HG03097 (cell line): ENCODE results near the gene DCLK2.

ENCODE experiments used
- ATAC-seq: cut with Tn5 transposase; IDR thresholded peaks from one replicate; pipeline ENCODE4 v1.9.1; 2021; ENCODE audit not compliant: unreplicated experiment, low FRiP score

Gene DCLK2

DNA sequence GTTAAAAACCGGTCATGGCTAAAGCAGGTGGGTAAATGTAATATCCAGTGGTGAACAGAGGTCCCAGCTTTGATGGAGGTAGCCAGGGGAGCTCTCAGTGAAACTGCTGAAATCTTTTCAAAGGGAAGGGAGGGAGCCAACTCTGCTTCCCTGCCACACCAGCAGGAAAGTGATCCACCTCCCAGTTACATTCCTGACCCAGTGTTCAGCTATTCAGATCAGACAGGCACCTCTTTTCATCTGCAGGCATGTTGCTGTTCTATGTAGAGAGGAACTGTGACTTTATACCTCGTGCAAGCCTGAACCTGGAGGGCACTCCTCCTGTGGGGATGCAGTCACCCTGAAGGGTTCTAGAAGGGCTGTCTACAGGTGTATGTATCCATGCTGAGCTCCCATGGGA lies 37.6 kb downstream of the DCLK2 start:
- no peak for ATAC-seq

DNA sequence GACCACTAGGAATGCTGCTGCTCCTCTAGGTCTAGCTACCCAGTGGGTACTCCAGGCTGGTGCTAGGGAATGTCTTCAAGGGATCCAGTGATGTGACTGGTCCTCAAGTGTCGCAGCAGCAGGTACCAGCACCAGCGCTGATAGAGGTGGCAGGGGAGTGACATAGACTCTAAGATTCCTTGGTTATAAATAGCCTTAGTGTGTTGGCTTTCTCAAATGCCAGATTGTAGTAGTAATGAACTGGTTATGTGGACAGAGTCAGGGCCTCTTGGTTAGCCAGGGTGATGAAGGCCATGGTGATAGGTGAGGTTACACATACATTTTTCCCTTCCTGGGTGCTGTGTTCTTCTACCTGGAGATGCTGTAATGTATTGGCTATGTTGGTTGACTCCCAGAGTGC lies 38.3 kb downstream of the DCLK2 start:
- ATAC-seq = no peak

DNA sequence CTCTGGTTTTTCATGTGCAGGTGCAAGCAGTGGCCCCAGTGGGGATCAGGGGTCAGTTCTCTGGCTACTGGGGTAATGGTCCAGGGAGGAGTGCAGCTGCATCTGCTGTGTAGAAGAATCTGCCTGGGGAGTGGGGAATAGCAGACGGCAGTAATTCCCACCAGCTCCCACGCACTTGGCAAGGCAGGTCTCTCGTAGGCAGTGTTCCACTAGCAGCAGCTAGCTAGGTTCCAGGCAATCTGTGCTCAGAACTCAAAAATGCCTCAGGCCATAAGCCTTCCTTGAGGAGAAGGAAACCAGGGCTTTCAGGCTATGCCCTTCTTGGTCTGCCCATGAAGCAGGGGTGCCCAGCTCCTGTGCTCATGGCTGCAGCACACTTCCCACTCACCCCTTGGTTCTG lies 38.8 kb downstream of the DCLK2 start:
- no peak for ATAC-seq

DNA sequence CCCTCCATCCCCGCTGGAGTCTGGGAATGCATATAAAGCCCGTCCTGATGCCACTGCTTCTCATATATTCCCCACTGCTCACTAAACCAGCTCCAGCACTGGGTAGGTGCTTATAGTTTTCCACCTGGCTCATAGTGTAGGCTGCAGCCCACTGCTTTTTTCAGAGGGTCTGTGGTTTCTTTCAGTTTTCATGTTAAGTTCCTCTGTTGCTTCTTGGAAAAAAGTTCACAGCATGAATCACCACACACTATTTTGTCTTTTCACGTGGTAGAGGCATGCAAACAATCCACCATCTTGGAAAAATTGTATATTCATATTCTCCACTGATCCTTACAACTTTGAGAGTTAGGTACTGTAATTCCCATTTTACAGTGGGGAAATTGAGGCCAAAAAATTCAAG lies 39.4 kb downstream of the DCLK2 start:
- ATAC-seq = no peak

DNA sequence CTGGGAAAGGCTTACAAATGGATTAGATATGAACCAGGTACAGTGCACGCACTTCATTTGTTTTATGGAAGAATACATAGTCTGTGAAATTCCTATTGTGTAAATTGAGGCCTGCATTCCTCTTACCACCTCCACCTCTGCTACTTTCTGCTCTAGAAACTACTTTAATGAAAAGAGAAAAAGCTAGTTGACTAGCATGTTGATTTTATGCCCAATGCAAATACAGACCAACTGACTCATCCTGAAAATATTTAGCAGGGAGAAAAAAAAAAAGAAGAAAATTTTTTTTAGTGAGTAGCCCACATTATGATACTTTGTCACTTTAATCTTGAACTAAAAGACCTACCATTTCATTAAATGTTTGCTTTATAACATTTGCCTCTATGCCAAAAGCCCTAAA lies 41.2 kb downstream of the DCLK2 start:
- no peak for ATAC-seq

DNA sequence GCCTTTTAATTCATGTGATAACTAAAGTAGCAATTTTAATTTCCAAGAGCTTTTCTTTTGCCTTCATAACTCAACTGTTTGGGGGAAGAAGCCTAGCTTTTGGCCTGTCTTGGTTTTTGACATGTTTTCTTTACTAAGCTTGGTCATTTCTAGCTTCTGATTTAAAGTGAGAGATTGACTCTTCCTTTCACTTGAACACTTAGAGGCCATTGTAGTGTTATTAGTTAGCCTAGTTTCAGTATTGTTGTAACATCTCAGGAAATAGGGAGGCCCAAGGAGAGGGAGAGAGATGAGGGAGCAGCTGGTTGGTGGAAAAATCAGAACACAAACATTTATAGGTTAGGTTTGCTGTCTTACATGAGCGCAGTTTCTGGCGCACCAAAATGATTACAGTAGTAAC lies 44.8 kb downstream of the DCLK2 start:
- no peak for ATAC-seq

DNA sequence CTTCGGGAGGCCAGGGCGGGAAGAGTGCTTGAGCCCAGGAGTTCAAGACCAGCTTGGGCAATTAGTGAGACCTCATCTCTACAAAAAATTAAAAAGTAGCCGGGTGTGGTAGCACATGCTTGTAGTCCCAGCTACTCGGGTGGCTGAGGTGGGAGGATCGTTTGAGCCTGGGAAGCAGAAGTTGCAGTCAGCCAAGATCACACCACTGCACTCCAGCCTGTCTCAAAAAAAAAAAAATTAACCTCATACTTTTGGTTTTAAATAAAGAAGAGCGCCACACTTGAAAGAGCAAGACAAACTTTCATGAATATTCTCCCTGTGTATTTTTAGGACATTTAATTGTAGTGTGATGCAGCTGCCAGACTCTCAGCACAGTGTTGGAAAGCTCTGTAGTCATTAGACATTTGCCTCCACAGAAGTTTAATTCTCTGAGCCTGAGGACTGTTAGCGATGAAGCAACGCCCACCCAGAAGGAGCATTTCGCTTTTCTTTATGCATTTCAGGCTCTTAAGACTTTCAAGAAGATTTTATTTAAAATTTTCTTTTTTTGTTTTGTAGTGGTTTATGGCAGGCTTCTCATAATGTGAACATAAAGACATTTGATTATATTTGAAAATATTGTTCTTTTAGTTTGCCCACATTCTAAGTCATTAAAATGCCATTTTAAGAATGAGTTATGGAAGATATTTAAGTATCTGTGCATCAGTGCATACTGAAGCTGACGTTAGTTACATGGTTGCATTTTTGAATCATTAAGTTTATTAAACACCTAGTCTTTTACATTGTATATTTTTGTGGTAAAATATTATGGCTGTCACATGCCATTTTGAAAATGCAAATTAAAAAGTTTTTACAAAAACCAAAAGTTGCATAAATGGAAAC lies 45.8 kb downstream of the DCLK2 start:
- ATAC-seq = no peak

DNA sequence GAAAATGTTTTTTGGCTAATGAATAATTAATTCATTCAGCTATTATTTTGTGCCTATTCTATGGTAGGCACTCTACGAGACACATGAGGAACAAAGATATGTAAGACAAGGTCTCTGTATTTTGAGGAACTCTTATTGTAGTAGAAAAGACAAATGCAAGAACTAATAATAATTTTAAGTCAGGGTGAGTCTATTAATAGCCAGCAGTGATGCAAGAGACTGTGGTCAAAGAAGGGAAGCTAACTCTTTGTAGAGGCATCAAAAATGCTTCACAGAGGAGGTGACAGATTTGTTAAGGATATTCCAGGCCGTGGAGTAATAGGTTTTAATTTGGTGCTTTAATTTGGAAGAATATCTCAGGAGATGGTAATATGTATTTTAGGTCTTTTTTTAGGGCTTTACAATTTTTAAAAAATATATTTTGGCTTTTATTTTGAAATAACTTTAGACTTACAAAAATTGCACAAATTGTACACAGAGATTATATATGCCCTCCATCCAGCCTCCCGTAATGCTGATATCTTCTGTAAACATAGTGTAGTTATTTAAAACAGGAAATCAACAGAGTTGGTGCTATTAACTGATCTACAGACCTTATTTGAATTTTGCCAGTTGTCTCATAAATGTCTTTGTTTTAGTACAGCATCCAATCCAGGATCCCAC lies 48.1 kb downstream of the DCLK2 start:
- no peak for ATAC-seq

DNA sequence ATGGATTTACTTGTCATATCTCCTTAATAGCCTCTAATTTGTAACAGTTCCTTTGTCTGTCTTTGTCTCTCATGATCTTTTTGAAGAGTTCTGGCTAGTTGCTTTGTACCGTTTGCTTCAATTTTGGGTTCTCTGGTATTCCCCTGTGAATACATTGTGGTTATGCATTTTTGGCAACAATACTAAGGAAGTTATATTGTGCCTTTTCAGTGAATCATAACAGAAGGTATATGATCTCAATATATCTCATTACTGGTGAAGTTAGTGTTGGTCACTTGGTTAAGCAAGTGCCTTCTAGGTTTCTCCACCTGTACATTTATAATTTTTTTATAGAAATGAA lies 48.6 kb downstream of the DCLK2 start:
- ATAC-seq = peak; percentile 57

DNA sequence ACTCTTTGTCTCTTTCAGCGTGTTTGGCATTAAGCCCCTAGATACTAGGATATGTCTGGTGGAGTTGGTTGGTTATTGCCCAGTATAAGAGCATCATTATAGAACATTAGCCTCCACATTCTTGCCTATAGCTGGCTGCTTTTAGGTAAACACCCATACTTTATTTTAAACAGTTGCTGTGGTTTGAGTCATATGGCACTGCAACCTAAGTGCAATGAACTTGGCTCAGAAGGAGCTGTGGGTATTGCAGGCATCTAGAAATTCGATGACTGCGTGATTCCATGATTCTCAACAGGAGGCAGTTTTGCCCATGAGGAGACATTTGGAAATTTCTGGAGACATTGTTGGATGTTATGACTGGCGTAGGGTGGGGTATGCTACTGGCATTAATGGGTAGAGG lies 49.5 kb downstream of the DCLK2 start:
- no peak for ATAC-seq

DNA sequence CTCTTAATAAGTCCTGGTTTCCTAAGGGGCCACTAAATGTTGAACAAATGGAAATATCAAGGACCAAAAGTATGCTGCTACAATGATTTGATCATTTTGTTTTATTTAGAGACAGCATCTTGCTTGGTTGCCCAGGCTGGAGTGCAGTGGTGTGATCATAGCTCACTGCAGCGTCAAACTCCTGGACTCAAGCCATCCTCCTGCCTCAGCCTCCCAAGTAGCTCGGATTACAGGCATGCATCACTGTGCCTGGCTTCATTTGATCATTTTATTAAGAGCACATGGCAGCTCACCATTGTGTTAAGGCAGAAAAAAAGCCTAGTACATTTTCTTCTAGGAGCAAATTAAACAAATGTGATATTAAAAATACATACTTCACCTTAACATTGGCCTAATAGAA lies 52.7 kb downstream of the DCLK2 start:
- no peak for ATAC-seq

DNA sequence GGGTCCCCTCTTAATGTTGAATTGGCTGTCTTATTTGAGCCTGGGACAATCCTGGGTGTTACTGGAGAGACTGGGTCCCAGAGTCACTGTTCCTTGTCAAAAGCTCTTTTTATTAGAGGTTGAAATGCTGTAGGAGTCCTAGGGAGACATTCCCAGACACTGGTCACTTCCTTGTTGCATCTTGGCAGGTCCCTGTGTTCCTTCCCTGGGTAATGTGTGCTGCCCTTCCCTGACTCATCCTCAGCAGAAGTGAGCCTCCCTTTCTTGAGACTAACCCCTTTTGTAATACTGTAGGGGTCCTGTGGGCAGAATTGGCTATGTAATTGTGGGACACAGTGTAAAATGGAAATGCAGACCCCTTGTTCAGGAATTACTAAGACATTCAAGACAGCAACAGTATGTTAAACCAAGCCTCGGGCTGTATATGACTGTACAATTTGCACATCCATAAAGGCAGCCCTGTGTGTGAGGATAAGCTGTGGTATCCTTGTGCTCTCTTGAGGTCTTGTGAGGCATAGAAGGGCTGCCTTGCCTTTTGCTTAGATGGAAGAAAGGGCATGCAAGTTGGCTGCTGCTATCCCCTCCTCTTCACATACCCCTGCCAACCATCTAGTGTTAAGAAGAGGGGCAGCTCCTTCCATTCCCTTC lies 53.5 kb downstream of the DCLK2 start:
- ATAC-seq = no peak

DNA sequence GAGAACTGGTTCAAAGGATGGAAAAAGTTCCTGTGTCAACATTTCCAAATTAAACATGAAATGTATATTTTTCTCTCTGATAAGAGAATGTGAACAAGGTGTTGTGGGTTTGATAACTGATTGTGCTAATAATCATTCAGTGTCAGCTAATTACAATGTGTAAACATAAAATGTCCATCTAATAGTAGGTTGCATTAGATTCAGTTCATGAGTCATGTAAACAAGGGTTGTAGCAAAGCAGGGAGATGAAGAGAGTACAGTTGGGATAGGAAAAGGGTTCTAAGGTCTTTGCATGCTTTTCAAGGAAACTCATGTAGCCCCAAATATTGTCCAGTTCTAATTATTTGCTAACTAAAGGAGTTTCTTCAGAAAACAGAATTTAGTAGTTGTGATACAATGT lies 55.4 kb downstream of the DCLK2 start:
- no peak for ATAC-seq

DNA sequence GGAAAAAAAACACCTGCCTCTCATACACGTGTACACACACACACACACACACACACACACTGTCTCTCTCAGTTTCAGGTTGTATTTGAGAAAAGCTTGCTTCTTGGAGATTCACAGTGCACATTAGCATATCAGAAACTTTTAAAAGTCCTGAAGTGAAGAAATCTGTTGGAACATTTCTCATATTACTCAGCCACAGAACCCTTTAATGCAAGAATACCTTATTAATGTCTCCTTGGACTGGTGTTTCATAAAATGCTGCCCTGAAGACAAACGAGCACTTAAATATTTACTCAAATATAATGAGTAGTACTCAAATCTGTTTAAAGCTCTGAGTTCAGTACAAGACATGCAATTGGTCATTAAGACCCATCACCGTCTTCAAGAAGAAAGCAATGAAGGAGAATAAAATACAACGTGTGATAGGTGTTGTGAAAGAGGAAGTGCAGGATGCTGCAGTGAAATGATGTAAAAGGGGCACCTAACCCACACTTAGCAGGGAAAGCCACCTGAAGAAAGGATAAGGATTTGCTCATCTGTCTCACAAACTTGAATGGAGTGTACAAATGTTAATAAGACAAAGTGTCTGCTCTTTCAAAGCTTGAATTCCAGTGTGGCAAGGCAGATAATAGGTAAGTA lies 57.0 kb downstream of the DCLK2 start:
- no peak for ATAC-seq

DNA sequence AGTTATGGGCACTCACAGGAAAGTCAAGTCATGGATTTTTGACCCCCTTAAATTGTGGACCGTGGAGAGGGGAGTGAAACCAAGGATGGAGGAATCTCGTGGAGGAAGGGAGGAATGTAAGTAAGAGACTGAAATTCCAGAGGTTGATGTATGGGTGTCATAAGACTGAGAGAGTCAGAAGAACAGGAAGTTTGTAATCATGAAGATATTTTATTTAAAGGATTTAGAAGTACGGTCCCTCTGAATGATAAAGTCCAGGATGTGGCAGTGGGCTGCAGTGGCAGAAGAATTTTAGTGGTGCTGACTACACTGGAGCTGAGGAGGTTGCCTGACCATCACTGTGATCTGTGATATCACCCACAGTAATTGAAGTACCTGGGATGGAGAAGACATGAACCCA lies 57.8 kb downstream of the DCLK2 start:
- ATAC-seq = no peak

DNA sequence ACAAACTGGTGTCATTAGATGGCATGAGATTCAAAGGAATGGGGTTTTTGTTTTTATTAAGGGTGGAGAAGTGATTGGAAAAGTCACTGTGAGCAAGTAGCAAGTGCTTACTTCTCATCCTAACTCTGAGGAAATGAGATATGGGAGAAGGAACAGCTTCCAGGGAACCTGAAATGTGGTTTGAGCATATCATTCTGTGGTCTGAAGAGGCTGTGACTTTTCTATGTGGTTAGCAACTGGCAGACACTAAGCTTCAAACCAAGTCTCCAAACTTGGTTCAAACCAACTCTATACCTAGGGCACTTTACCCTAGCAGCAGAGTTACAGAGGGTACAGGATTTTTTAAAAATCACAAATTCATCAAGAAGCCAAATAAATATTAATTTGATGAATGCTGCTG lies 58.2 kb downstream of the DCLK2 start:
- no peak for ATAC-seq

DNA sequence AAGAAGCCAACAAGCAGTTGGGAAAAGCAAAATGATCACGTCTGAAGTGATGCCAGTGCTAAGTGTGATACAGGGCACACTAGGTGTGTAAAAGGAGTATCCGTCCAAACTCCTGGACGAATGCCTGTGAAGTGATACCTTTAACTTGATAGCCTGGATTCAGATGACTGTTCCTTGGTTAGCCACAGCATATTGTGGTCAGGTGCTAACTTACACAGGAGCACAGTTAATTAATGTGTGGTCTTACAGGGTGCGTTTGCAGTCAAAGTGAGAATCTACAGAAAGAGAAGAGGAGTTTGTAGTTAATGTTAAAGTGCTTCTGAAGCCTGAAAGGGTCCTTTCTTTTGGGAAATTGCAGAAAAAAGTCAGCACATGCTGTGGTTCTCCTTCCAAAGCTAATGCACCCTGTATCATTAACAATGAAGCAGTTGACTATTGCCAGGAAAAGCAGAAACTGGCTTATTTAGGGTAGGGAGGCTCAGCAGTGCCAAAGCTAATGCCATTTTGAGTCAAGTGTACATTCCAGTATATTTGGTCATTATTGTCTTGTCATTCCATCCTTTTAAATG lies 61.1 kb downstream of the DCLK2 start:
- no peak for ATAC-seq

DNA sequence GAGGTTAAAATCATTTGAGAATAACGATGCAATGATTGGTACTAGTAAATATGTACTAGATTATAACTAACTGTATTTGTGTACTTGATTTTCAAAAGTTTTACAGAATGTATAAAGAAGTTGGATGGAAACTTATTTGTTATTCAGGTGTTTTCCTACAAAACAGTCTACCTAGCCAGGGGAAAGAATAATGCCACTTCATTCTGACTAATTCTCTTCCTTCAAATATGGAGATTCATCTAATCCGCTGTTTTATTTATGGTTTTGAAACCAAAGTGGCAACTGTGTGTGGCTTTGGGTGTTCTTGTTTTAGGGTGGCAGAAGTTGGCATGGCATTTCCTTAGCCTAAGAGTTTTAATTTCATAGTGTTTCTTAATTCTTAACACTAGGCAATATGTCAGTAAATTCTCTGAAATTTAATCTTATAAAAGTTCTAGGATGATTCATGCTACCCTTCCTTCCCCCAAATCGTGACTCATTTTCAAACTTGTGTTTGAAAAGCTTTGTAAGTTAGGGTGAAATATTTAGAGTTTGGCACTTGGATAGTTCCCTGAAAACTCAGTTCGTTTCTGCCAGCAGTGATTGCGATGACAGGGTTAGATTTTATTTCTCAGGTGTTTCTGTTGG lies 62.6 kb downstream of the DCLK2 start:
- ATAC-seq = no peak

DNA sequence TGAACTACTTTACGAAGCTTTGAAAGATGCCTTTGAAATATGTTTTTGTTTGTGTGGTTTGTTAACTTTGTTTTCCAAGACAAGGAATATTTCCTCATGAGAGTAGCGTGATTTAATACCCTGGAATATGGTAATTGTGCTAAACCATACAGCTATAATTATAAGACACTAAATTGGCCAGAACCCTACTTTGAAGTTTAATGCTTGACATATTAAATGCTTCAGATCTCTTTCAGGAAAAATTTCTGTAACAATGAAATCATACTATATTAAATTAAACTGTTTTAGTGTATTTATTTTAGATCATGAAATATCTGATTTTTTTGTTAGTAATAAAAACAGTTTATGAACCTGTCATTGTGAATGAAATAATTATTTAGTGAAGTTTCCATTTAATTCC lies 63.5 kb downstream of the DCLK2 start:
- no peak for ATAC-seq

DNA sequence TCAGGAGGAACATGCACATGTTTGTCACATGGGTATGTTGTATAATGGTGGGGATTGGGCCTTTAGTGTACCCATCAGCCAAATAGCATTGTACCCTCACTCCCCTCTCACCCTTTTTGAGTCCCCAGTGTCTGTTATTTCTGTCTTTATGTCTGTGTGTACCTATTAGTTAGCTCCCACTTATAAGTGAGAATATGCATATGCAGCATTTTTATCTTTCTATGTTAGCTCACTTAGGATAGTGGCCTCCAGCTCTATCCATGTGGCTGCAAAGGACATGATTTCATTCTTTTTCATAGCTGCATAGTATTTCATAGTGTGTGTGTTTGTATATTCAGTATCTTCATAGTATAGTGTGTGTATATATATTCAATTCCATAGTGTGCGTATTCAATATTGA lies 64.6 kb downstream of the DCLK2 start:
- ATAC-seq = no peak
